Hepatocyte (in vitro differentiated cells): ENCODE results near the gene GLRX2.
A peak's percentile ranks its signal among the peaks of the same experiment; 100 is the strongest.

Experiments
- EZH2 ChIP-seq: fragments of 200-600 bp; sonication (generic); IDR thresholded peaks from 2 replicates; pipeline ENCODE4 v1.6.1; 2016; ENCODE audit warnings: antibody characterized with exemption, mild to moderate bottlenecking, borderline replicate concordance
- EZH2phosphoT487 ChIP-seq: fragments of 200-600 bp; sonication (generic); IDR thresholded peaks from one replicate; pipeline ENCODE4 v1.6.1; 2018; ENCODE audit warnings: antibody characterized with exemption, mild to moderate bottlenecking, low read depth, moderate library complexity; ENCODE audit not compliant: unreplicated experiment, severe bottlenecking
- TF ChIP-seq, protein P1 (sequence below): fragments of 200-600 bp; sonication (generic); IDR thresholded peaks from 2 replicates; pipeline ENCODE4 v1.5.1; 2016; ENCODE audit warnings: antibody characterized with exemption, mild to moderate bottlenecking; ENCODE audit not compliant: poor library complexity

GRCh38 chr1:193143285-193143684 is 38.1 kb upstream of the GLRX2 start:
- TF ChIP-seq, protein P1, sequence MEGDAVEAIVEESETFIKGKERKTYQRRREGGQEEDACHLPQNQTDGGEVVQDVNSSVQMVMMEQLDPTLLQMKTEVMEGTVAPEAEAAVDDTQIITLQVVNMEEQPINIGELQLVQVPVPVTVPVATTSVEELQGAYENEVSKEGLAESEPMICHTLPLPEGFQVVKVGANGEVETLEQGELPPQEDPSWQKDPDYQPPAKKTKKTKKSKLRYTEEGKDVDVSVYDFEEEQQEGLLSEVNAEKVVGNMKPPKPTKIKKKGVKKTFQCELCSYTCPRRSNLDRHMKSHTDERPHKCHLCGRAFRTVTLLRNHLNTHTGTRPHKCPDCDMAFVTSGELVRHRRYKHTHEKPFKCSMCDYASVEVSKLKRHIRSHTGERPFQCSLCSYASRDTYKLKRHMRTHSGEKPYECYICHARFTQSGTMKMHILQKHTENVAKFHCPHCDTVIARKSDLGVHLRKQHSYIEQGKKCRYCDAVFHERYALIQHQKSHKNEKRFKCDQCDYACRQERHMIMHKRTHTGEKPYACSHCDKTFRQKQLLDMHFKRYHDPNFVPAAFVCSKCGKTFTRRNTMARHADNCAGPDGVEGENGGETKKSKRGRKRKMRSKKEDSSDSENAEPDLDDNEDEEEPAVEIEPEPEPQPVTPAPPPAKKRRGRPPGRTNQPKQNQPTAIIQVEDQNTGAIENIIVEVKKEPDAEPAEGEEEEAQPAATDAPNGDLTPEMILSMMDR, result peak; percentile 62
- TF ChIP-seq EZH2 (no peak), EZH2phosphoT487 (no peak)
